Measurements from ENCODE around the gene GRPR. TPM values are rescaled to one million over a fixed set of nuclear protein-coding genes. Genes with fewer than 3 reads are reported as not detected.

The GRPR gene
- total and polyA plus RNA-seq, 2 of the 13 experiments (the other 11 are each of a cell fraction or from before 2014, with no cell fraction given) = 0.04 to 0.05 TPM

GRCh38 chrX:16120431-16120830 lies 2.9 kb upstream of the GRPR start:
- H3K9ac ChIP-seq (ENCODE audit: insufficient read depth, low read depth, low read length) = no peak overlapping the region
- H3K4me1 ChIP-seq (ENCODE audit: insufficient read depth, low read length) = no peaks in the 10 kb centered on the region
- H3K4me3 ChIP-seq (replicated peaks in 1 of 3; ENCODE audit: insufficient read depth in 1 of 3, low read depth in 2 of 3, low read length in 3 of 3) = no peak overlapping the region
- 80% methylated on average over 3 of the region's 3 CpGs for WGBS (ENCODE audit: low lambda C conversion rate)
- H3K9me3 ChIP-seq (ENCODE audit: low read length) = no peaks in the 10 kb centered on the region
- H3K27me3 ChIP-seq (ENCODE audit: control insufficient read depth in 1 of 2, insufficient read depth in 2 of 2, low read length in 2 of 2) = no peaks in the 10 kb centered on the region
- no peaks in the 10 kb centered on the region for H3K36me3 ChIP-seq (replicated peaks in 1 of 2; ENCODE audit: control insufficient read depth in 1 of 2, insufficient read depth in 2 of 2, low read length in 2 of 2)
- H3K27ac ChIP-seq (ENCODE audit: extremely low read length, insufficient read depth, low read length) = no peak overlapping the region
- H3K79me2 ChIP-seq (ENCODE audit: insufficient read depth, low read length) = no peaks in the 10 kb centered on the region
- in situ Hi-C loops (cut with HindIII; ENCODE audit: extremely low pct_ligation_motif_present, low pct_unique_long_range_greater_than_20kb) = no loop called here
- CTCF ChIA-PET (ENCODE audit: low intra/inter-chr PET ratio, low total read pairs) = no interaction called here
- BruUV-seq (replicated peaks) = no TSS peak
- H4K20me1 ChIP-seq (ENCODE audit: insufficient read depth, low read length) = no peaks in the 10 kb centered on the region
- H2AFZ ChIP-seq (ENCODE audit: low read length) = no peak overlapping the region
- intact Hi-C loops (cut with micrococcal nuclease; ENCODE audit: unreplicated experiment) = loop anchor here (10.0 kb wide), 1 partner anchor 574 kb away; no protein-coding TSS in a partner anchor
- TF ChIP-seq ZNF276 (CRISPR knock-in tag; IDR thresholded peaks at IDR 0.05; ENCODE audit: low read depth) (no peak), ZUFSP (CRISPR knock-in tag; IDR thresholded peaks at IDR 0.05; ENCODE audit: borderline replicate concordance) (no peak), NFIB (CRISPR knock-in tag; IDR thresholded peaks at IDR 0.05; ENCODE audit: borderline replicate concordance) (no peak), DR1 (CRISPR knock-in tag; IDR thresholded peaks at IDR 0.05) (no peak), NFE2L2 (IDR thresholded peaks at IDR 0.05; ENCODE audit: low read length) (peak; percentile 47; the same call in 1 of the 2 replicates)
- ATAC-seq (no peak), FAIRE-seq (no peak), DNase-seq (ENCODE audit: low spot score) (no peak)
- POLR2A ChIA-PET = no interaction called here
- no peak overlapping the region for H3K4me2 ChIP-seq (ENCODE audit: low read depth, low read length)

Data from HepG2 (cell line).